Kidney (tissue), 14 donors: Measurements from ENCODE around the gene PAGE2B. TPM values are rescaled to one million over a fixed set of nuclear protein-coding genes. Genes with fewer than 3 reads are reported as not detected.

Experiments
- DNase-seq, 5 donors: peaks; one replicate each; pipeline ENCODE4 v3.0.0-alpha.2; 2013 to 2020
- FAIRE-seq: peaks from 2 replicates; lab custom pipeline; 2012; peaks lifted over from hg19 to GRCh38; lab: Jason Lieb, UNC
- H3K27ac ChIP-seq, 2 donors: one replicate each; pipeline ENCODE4 v1.7.0; 2013; ENCODE audit warnings: low read depth in 2 of 2, low read length in 2 of 2, inconsistent platforms in 1 of 2
- H3K27me3 ChIP-seq: one replicate; pipeline ENCODE4 v1.7.1; 2013; ENCODE audit warnings: low read length, inconsistent platforms; ENCODE audit not compliant: control insufficient read depth, insufficient read depth
- H3K36me3 ChIP-seq, 3 donors: one replicate each; pipeline versions ENCODE4 v1.7.0 to v1.7.1; 2013; ENCODE audit warnings: low read length in 3 of 3, control low read depth in 1 of 3, inconsistent platforms in 1 of 3; ENCODE audit not compliant: insufficient read depth in 3 of 3, control insufficient read depth in 2 of 3
- H3K4me1 ChIP-seq, 3 donors: one replicate each; pipeline versions ENCODE4 v1.7.0 to v1.7.1; 2013; ENCODE audit warnings: low read length in 3 of 3, inconsistent platforms in 1 of 3, low read depth in 1 of 3; ENCODE audit not compliant: control insufficient read depth in 2 of 3, insufficient read depth in 2 of 3
- H3K4me3 ChIP-seq, 3 donors: one replicate each; pipeline versions ENCODE4 v1.7.0 to v1.8.1; 2013; ENCODE audit warnings: low read length in 3 of 3, control low read depth in 1 of 3, inconsistent platforms in 1 of 3
- H3K9ac ChIP-seq, 3 donors: one replicate each; pipeline versions ENCODE4 v1.7.0 to v1.7.1; 2013; ENCODE audit warnings: low read length in 3 of 3, control low read depth in 1 of 3, inconsistent platforms in 1 of 3
- H3K9me3 ChIP-seq, 3 donors: one replicate each; pipeline versions ENCODE4 v1.7.0 to v1.7.1; 2013; ENCODE audit warnings: low read length in 3 of 3, control low read depth in 1 of 3, inconsistent platforms in 1 of 3; ENCODE audit not compliant: control insufficient read depth in 2 of 3, insufficient read depth in 1 of 3
- intact Hi-C: fragments of 100-400 bp; cut with DNase I; formaldehyde crosslinking; loops from one replicate; pipeline ENCODE4 v1.11.1; 2022
- polyA plus RNA-seq: library from polyadenylated mRNA; stranded (reverse); fragments of 350-450 nt; fragmentation: Illumina TruSeq; extraction: RNeasy Lipid Tissue Mini Kit (QIAGEN cat#74804); gene quantifications from one replicate; pipeline ENCODE4 v1.2.3, GENCODE V29; 2014; ENCODE audit warnings: low read depth, low replicate concordance; ENCODE audit not compliant: insufficient read depth
- total RNA-seq: library from RNA; stranded (reverse); fragmentation: NEBNext Ultra II Directional; extraction: Animal tissue kit (Norgen Biotek cat#: 25700); gene quantifications from one replicate; pipeline ENCODE4 v1.2.1, GENCODE V29; 2021
- TF ChIP-seq, protein P1 (sequence below): IDR thresholded peaks from 3 replicates; pipeline ENCODE4 v1.5.1; 2012; ENCODE audit warnings: mild to moderate bottlenecking, moderate library complexity, borderline replicate concordance; ENCODE audit not compliant: insufficient read depth; ENCODE audit errors: extremely low read depth
- donor health status: control.
- donor health status: control.
- donor health status: control.
- donor health status: control.
- donor health status: control.
- donor health status: DM: yes; HTN: yes; CAD: no.
- donor health status: Normal renal cell carcinoma (clear cell type).

PAGE2B gene
- total and polyA plus RNA-seq, 2 donors from 2014 or later, result not detected

DNA sequence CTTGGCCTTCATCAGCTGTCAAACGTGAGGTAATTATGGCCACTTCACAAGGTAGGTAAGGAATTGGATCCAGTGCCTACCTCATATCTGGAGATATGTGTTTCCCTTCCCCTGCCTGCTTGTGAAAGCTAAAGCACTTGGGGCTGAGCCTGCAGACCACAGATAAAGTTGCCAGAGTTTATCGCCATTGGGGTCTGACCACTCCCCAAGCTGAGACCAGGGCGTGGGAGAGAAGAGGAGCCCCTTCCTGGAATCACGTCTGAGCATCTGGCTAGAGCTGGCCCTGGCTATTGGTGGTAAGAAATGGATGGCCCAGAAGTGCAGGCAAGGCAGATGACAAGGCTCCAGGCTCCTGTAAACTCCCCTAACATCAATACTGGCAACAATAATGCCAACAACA is 46.8 kb upstream of the PAGE2B start:
- Histone ChIP-seq H3K9me3 (no peaks in the 10 kb centered on the region), H3K4me1 (no peaks in the 10 kb centered on the region), H3K36me3 (no peaks in the 10 kb centered on the region), H3K4me3 (no peak overlapping the region), H3K27ac (no peak overlapping the region), H3K9ac (no peak overlapping the region), H3K27me3 (no peaks in the 10 kb centered on the region)
- intact Hi-C loops, result no loop called here
- TF ChIP-seq, protein P1, sequence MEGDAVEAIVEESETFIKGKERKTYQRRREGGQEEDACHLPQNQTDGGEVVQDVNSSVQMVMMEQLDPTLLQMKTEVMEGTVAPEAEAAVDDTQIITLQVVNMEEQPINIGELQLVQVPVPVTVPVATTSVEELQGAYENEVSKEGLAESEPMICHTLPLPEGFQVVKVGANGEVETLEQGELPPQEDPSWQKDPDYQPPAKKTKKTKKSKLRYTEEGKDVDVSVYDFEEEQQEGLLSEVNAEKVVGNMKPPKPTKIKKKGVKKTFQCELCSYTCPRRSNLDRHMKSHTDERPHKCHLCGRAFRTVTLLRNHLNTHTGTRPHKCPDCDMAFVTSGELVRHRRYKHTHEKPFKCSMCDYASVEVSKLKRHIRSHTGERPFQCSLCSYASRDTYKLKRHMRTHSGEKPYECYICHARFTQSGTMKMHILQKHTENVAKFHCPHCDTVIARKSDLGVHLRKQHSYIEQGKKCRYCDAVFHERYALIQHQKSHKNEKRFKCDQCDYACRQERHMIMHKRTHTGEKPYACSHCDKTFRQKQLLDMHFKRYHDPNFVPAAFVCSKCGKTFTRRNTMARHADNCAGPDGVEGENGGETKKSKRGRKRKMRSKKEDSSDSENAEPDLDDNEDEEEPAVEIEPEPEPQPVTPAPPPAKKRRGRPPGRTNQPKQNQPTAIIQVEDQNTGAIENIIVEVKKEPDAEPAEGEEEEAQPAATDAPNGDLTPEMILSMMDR, result no peak
- FAIRE-seq (no peak), DNase-seq (no peak)

DNA sequence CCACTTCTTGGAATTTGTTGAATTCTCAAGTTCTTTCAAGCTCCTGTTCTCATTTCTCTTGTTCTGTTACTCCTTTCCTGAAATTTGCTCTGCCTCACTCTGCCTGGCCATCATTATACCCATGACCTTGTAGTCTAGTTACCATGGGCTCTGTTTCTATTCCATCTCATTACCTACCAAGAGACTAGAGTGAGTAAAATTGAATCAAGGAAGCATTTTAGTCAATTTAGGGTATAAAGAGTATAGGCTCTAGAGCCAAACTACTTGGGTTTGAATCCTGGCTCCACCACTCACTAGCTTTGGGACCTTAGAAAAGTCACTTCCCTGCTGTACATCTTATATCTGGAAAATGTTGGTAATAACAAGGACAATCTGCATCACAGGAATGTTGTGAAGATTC is 46.2 kb upstream of the PAGE2B start:
- Histone ChIP-seq H3K36me3 (no peaks in the 10 kb centered on the region), H3K4me3 (no peak overlapping the region), H3K9ac (no peak overlapping the region), H3K27me3 (no peaks in the 10 kb centered on the region), H3K4me1 (no peaks in the 10 kb centered on the region), H3K9me3 (no peaks in the 10 kb centered on the region), H3K27ac (no peak overlapping the region)
- intact Hi-C loops, result no loop called here
- TF ChIP-seq, protein P1, result no peak
- FAIRE-seq (no peak), DNase-seq (no peak)

GRCh38 chrX:55029291-55029690 is 45.5 kb upstream of the PAGE2B start:
- Histone ChIP-seq H3K4me1 (no peaks in the 10 kb centered on the region), H3K9me3 (no peaks in the 10 kb centered on the region), H3K9ac (no peak overlapping the region), H3K27ac (no peak overlapping the region), H3K27me3 (no peaks in the 10 kb centered on the region), H3K4me3 (no peak overlapping the region), H3K36me3 (no peaks in the 10 kb centered on the region)
- FAIRE-seq, result no peak
- TF ChIP-seq, protein P1, result no peak
- intact Hi-C loops, result no loop called here
- no peak for DNase-seq
